ACC112 (cell line): ENCODE results near the gene FBXL20.

Experiments
- H2AFZ ChIP-seq: fragments of 200-600 bp; sonication (generic); one replicate; pipeline ENCODE4 v1.6.0; 2017; ENCODE audit warnings: antibody characterized with exemption, low read length; ENCODE audit not compliant: unreplicated experiment
- H3K27ac ChIP-seq: fragments of 200-600 bp; sonication (generic); 2 replicates; pipeline ENCODE4 v1.5.1; 2014; ENCODE audit warnings: low read depth, mild to moderate bottlenecking, antibody characterized with exemption, low read length, moderate library complexity
- H3K27me3 ChIP-seq: fragments of 200-600 bp; sonication (generic); 2 replicates; pipeline ENCODE4 v1.6.1; 2014; ENCODE audit warnings: mild to moderate bottlenecking, antibody characterized with exemption, low read length, moderate library complexity, mixed read lengths; ENCODE audit not compliant: insufficient read depth
- H3K36me3 ChIP-seq: fragments of 200-600 bp; sonication (generic); 2 replicates; pipeline ENCODE4 v1.6.1; 2016; ENCODE audit warnings: mild to moderate bottlenecking, antibody characterized with exemption, low read length, moderate library complexity, mixed read lengths; ENCODE audit not compliant: insufficient read depth
- H3K4me1 ChIP-seq: fragments of 200-600 bp; sonication (generic); one replicate; pipeline ENCODE4 v1.6.1; 2016; ENCODE audit warnings: low read length, mixed read lengths; ENCODE audit not compliant: insufficient read depth, unreplicated experiment, control insufficient read depth
- H3K4me3 ChIP-seq: fragments of 200-600 bp; sonication (generic); 2 replicates; pipeline ENCODE4 v1.5.1; 2014; ENCODE audit warnings: mild to moderate bottlenecking, low read depth, low read length
- H3K79me2 ChIP-seq: fragments of 200-600 bp; sonication (generic); one replicate; pipeline ENCODE4 v1.6.0; 2016; ENCODE audit warnings: low read length; ENCODE audit not compliant: control insufficient read depth, unreplicated experiment, insufficient read depth

FBXL20 gene

GRCh38 chr17:39225959-39226683 is 175.3 kb downstream of the FBXL20 start:
- no peaks in the 10 kb centered on the region for H3K79me2 ChIP-seq
- H3K4me3 ChIP-seq = peak overlapping the region; percentile 68
- H3K36me3 ChIP-seq = no peaks in the 10 kb centered on the region
- peaks cover 33% of the 10 kb centered on the region for H3K4me1 ChIP-seq
- no peak overlapping the region for H2AFZ ChIP-seq
- peaks cover 21% of the 10 kb centered on the region for H3K27me3 ChIP-seq
- no peak overlapping the region for H3K27ac ChIP-seq

- H3K4me1 ChIP-seq = peaks cover 29% of the 10 kb centered on the region
- H2AFZ ChIP-seq = peak within 1 kb of the TSS; percentile 43
- H3K36me3 ChIP-seq = no peaks in the 10 kb centered on the region
- no peak within 1 kb of the TSS for H3K27ac ChIP-seq
- peaks cover 21% of the 10 kb centered on the region for H3K27me3 ChIP-seq
- H3K79me2 ChIP-seq = no peaks in the 10 kb centered on the region
- peak within 1 kb of the TSS; percentile 68 for H3K4me3 ChIP-seq
Observed at GRCh38 chr17:39225308-39225958, 176.0 kb downstream of the FBXL20 start, which contains the start of gene STAC2. Gene STAC2, minus strand, starts transcription at chr17:39225945. Its CDS starts 443 bp downstream, at chr17:39225502.

- Histone ChIP-seq H3K36me3 (no peaks in the 10 kb centered on the region), H3K4me1 (peaks cover 29% of the 10 kb centered on the region), H3K27ac (no peak overlapping the region), H2AFZ (peak overlapping the region; percentile 43), H3K79me2 (no peaks in the 10 kb centered on the region), H3K27me3 (peaks cover 21% of the 10 kb centered on the region), H3K4me3 (peak overlapping the region; percentile 68)
Observed at GRCh38 chr17:39224778-39225307, 176.6 kb downstream of the FBXL20 start.

- no peak overlapping the region for H3K27ac ChIP-seq
- peaks cover 23% of the 10 kb centered on the region for H3K4me1 ChIP-seq
- H3K79me2 ChIP-seq = no peaks in the 10 kb centered on the region
- no peaks in the 10 kb centered on the region for H3K36me3 ChIP-seq
- H3K27me3 ChIP-seq = peaks cover 21% of the 10 kb centered on the region
- peak overlapping the region; percentile 68; the same call in 1 of the 2 replicates for H3K4me3 ChIP-seq
- no peak overlapping the region for H2AFZ ChIP-seq
Observed at GRCh38 chr17:39223907-39224777, 177.3 kb downstream of the FBXL20 start.

- Histone ChIP-seq H2AFZ (no peak overlapping the region), H3K27ac (no peak overlapping the region), H3K79me2 (no peaks in the 10 kb centered on the region), H3K27me3 (peaks cover 21% of the 10 kb centered on the region), H3K36me3 (no peaks in the 10 kb centered on the region), H3K4me3 (no peak overlapping the region), H3K4me1 (peaks cover 21% of the 10 kb centered on the region)
Observed at GRCh38 chr17:39222866-39223834, 178.3 kb downstream of the FBXL20 start.

GRCh38 chr17:39222151-39222550 is 179.3 kb downstream of the FBXL20 start:
- Histone ChIP-seq H2AFZ (no peak overlapping the region), H3K27ac (no peak overlapping the region), H3K79me2 (no peaks in the 10 kb centered on the region), H3K4me1 (peaks cover 21% of the 10 kb centered on the region), H3K27me3 (peaks cover 21% of the 10 kb centered on the region), H3K36me3 (no peaks in the 10 kb centered on the region), H3K4me3 (no peak overlapping the region)

- Histone ChIP-seq H3K36me3 (no peaks in the 10 kb centered on the region), H3K4me3 (no peak overlapping the region), H3K79me2 (no peaks in the 10 kb centered on the region), H3K27ac (no peak overlapping the region), H3K4me1 (peaks cover 21% of the 10 kb centered on the region), H2AFZ (no peak overlapping the region), H3K27me3 (peaks cover 21% of the 10 kb centered on the region)
Observed at GRCh38 chr17:39221572-39221971, 179.9 kb downstream of the FBXL20 start.

GRCh38 chr17:39219647-39220154 is 181.7 kb downstream of the FBXL20 start:
- H3K4me1 ChIP-seq = peaks cover 17% of the 10 kb centered on the region
- peaks cover 5% of the 10 kb centered on the region for H3K27me3 ChIP-seq
- H2AFZ ChIP-seq = no peak overlapping the region
- no peak overlapping the region for H3K4me3 ChIP-seq
- no peaks in the 10 kb centered on the region for H3K36me3 ChIP-seq
- no peak overlapping the region for H3K27ac ChIP-seq
- H3K79me2 ChIP-seq = no peaks in the 10 kb centered on the region

GRCh38 chr17:39218906-39219305 is 182.5 kb downstream of the FBXL20 start:
- Histone ChIP-seq H3K4me3 (no peak overlapping the region), H3K4me1 (peaks cover 17% of the 10 kb centered on the region), H3K36me3 (no peaks in the 10 kb centered on the region), H3K27me3 (no peaks in the 10 kb centered on the region), H3K79me2 (no peaks in the 10 kb centered on the region), H3K27ac (no peak overlapping the region), H2AFZ (no peak overlapping the region)
